ENCODE results near the gene B4GALT6.

B4GALT6 gene

GRCh38 chr18:31592506-31593157 lies 91.7 kb downstream of the B4GALT6 start:
- no peaks in the 10 kb centered on the region for H3K36me3 ChIP-seq (ENCODE audit: control insufficient read depth, low read length)
- no peaks in the 10 kb centered on the region for H3K9me3 ChIP-seq (ENCODE audit: control insufficient read depth, insufficient read depth, low read length)
- no peak overlapping the region for H3K27ac ChIP-seq (ENCODE audit: low read depth, low read length)
- no peaks in the 10 kb centered on the region for H3K79me2 ChIP-seq (ENCODE audit: control insufficient read depth, low read length)
- no peaks in the 10 kb centered on the region for H3K9me2 ChIP-seq (replicated peaks; ENCODE audit: control insufficient read depth, low read length)
- no peak overlapping the region for H3K4me2 ChIP-seq (ENCODE audit: low read length)
- H4K20me1 ChIP-seq (ENCODE audit: control insufficient read depth, insufficient read depth, low read depth, low read length): no peaks in the 10 kb centered on the region
- H3K4me3 ChIP-seq (ENCODE audit: low read length): no peak overlapping the region
- no peaks in the 10 kb centered on the region for H3K27me3 ChIP-seq (ENCODE audit: control insufficient read depth, low read length)
- H3K4me1 ChIP-seq (ENCODE audit: control insufficient read depth, low read length): no peaks in the 10 kb centered on the region
- no peaks in the 10 kb centered on the region for H3F3A ChIP-seq (ENCODE audit: control insufficient read depth, insufficient read depth)
- TF ChIP-seq CTCF (IDR thresholded peaks at IDR 0.05; ENCODE audit: low read depth, low read length, poor library complexity, severe bottlenecking) (no peak), EZH2phosphoT487 (IDR thresholded peaks at IDR 0.05; ENCODE audit: borderline replicate concordance, low read length) (no peak)

- H3K4me1 ChIP-seq (ENCODE audit: control insufficient read depth, low read length): no peaks in the 10 kb centered on the region
These were observed 92.8 kb downstream of the B4GALT6 start, which contains the start of gene TTR for GRCh38 chr18:31591628-31592027. Gene TTR, plus strand, starts transcription at chr18:31591877. Its CDS starts 26 bp downstream, at chr18:31591903.

GRCh38 chr18:31591113-31591512 lies 93.3 kb downstream of the B4GALT6 start:
- Histone ChIP-seq H4K20me1 (ENCODE audit: control insufficient read depth, insufficient read depth, low read depth, low read length) (no peaks in the 10 kb centered on the region), H3K9me2 (replicated peaks; ENCODE audit: control insufficient read depth, low read length) (no peaks in the 10 kb centered on the region), H3K4me2 (ENCODE audit: low read length) (no peak overlapping the region), H3F3A (ENCODE audit: control insufficient read depth, insufficient read depth) (no peaks in the 10 kb centered on the region), H3K4me3 (ENCODE audit: low read length) (no peak overlapping the region), H3K27me3 (ENCODE audit: control insufficient read depth, low read length) (no peaks in the 10 kb centered on the region), H3K36me3 (ENCODE audit: control insufficient read depth, low read length) (no peaks in the 10 kb centered on the region), H3K79me2 (ENCODE audit: control insufficient read depth, low read length) (no peaks in the 10 kb centered on the region), H3K9me3 (ENCODE audit: control insufficient read depth, insufficient read depth, low read length) (no peaks in the 10 kb centered on the region), H3K4me1 (ENCODE audit: control insufficient read depth, low read length) (no peaks in the 10 kb centered on the region), H3K27ac (ENCODE audit: low read depth, low read length) (no peak overlapping the region)
- TF ChIP-seq CTCF (IDR thresholded peaks at IDR 0.05; ENCODE audit: low read depth, low read length, poor library complexity, severe bottlenecking) (no peak), EZH2phosphoT487 (IDR thresholded peaks at IDR 0.05; ENCODE audit: borderline replicate concordance, low read length) (no peak)

More at GRCh38 chr18:31591628-31592027, 92.8 kb downstream of the B4GALT6 start, which contains the start of gene TTR:
- H3K79me2 ChIP-seq (ENCODE audit: control insufficient read depth, low read length): no peaks in the 10 kb centered on the region
- no peaks in the 10 kb centered on the region for H4K20me1 ChIP-seq (ENCODE audit: control insufficient read depth, insufficient read depth, low read depth, low read length)
- no peaks in the 10 kb centered on the region for H3F3A ChIP-seq (ENCODE audit: control insufficient read depth, insufficient read depth)
- no peaks in the 10 kb centered on the region for H3K36me3 ChIP-seq (ENCODE audit: control insufficient read depth, low read length)
- no peaks in the 10 kb centered on the region for H3K9me3 ChIP-seq (ENCODE audit: control insufficient read depth, insufficient read depth, low read length)
- H3K4me3 ChIP-seq (ENCODE audit: low read length): no peak within 1 kb of the TSS
- no peaks in the 10 kb centered on the region for H3K9me2 ChIP-seq (replicated peaks; ENCODE audit: control insufficient read depth, low read length)
- TF ChIP-seq CTCF (IDR thresholded peaks at IDR 0.05; ENCODE audit: low read depth, low read length, poor library complexity, severe bottlenecking) (no peak), EZH2phosphoT487 (IDR thresholded peaks at IDR 0.05; ENCODE audit: borderline replicate concordance, low read length) (no peak)
- H3K27ac ChIP-seq (ENCODE audit: low read depth, low read length): no peak within 1 kb of the TSS
- H3K27me3 ChIP-seq (ENCODE audit: control insufficient read depth, low read length): no peaks in the 10 kb centered on the region
- no peak within 1 kb of the TSS for H3K4me2 ChIP-seq (ENCODE audit: low read length)
